ENCODE measurements around the gene CDKN1B. TPM values are rescaled to one million over a fixed set of nuclear protein-coding genes. Genes with fewer than 3 reads are reported as not detected.

The CDKN1B gene
- 28.8 and 31.2 TPM in 2 replicates for total RNA-seq

DNA sequence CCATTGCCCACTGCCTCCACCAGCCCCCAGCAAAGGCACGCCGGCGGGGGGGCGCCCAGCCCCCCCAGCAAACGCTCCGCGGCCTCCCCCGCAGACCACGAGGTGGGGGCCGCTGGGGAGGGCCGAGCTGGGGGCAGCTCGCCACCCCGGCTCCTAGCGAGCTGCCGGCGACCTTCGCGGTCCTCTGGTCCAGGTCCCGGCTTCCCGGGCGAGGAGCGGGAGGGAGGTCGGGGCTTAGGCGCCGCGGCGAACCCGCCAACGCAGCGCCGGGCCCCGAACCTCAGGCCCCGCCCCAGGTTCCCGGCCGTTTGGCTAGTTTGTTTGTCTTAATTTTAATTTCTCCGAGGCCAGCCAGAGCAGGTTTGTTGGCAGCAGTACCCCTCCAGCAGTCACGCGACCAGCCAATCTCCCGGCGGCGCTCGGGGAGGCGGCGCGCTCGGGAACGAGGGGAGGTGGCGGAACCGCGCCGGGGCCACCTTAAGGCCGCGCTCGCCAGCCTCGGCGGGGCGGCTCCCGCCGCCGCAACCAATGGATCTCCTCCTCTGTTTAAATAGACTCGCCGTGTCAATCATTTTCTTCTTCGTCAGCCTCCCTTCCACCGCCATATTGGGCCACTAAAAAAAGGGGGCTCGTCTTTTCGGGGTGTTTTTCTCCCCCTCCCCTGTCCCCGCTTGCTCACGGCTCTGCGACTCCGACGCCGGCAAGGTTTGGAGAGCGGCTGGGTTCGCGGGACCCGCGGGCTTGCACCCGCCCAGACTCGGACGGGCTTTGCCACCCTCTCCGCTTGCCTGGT, at the start of gene CDKN1B:
TSS of gene CDKN1B (plus strand) at position 576 of the 793 bp plus-strand sequence. CDS start 472 bp downstream, outside the sequence.

Other genes with a start within 250 kb of the CDKN1B start
- 4.6 and 6.7 TPM in 2 replicates for gene DUSP16, start 154.5 kb upstream of the CDKN1B start, total RNA-seq
- 43.5 and 44.6 TPM in 2 replicates for gene CREBL2, start 105.5 kb upstream of the CDKN1B start, total RNA-seq
- under 0.01 and 0.26 TPM in 2 replicates for gene GPR19, start 21.2 kb upstream of the CDKN1B start, total RNA-seq
- 1.5 and 3.3 TPM in 2 replicates for gene APOLD1, start 68.3 kb downstream of the CDKN1B start, total RNA-seq
- gene DDX47, start 96.0 kb downstream of the CDKN1B start, total RNA-seq, result 36.8 and 48.5 TPM in 2 replicates
- 7.6 and 7.9 TPM in 2 replicates for gene GPRC5A, start 174.2 kb downstream of the CDKN1B start, total RNA-seq
- gene GPRC5D, start 234.8 kb downstream of the CDKN1B start, total RNA-seq, result not detected in 2 replicates